K562 (cell line): Measurements from ENCODE around the gene FOXJ2. TPM values are rescaled to one million over a fixed set of nuclear protein-coding genes. Genes with fewer than 3 reads are reported as not detected.
A peak's percentile ranks its signal among the peaks of the same experiment; 100 is the strongest.

Experiments used
- ATAC-seq: fragments of 200-7000 bp; cut with Tn5 transposase; 3 replicates; pipeline ENCODE4 v1.9.1; 2020; ENCODE audit warnings: moderate library complexity
- BruUV-seq: library from RNA; stranded (reverse); fragments of 400-500 nt; replicated peaks from 2 replicates; lab custom pipeline; 2021; lab: Mats Ljungman, UMichigan
- CTCF ChIA-PET: fragments of 300-600 bp; formaldehyde crosslinking; extraction: SDS; loops from one replicate; lab custom pipeline; 2021; ENCODE audit warnings: low intra/inter-chr PET ratio; lab: Yijun Ruan, JAX
- POLR2A ChIA-PET: fragments of 300-600, 350-650 bp; sonication (Branson Sonifier 250); formaldehyde crosslinking; extraction: SDS; loops from one replicate; lab custom pipeline; 2021; ENCODE audit warnings: antibody characterized with exemption, inconsistent platforms; lab: Yijun Ruan, JAX
- DNase-seq, 4 experiments: peaks; one replicate each; pipeline versions ENCODE4 v3.0.0 to v3.0.0-alpha.2; 2011 to 2018; ENCODE audit warnings: low spot score in 3 of 4, mixed read lengths in 3 of 4; ENCODE audit errors: extremely low read depth in 1 of 4
- FAIRE-seq: peaks from 2 replicates; lab custom pipeline; 2011; peaks lifted over from hg19 to GRCh38; lab: Jason Lieb, UNC
- H2AFZ ChIP-seq: 2 replicates; pipeline ENCODE4 v1.6.0; 2011; ENCODE audit warnings: low read depth, low read length, control low read depth, inconsistent platforms
- H3K27ac ChIP-seq: fragments of 200-600 bp; 3 replicates; pipeline ENCODE4 v1.8.0; 2011; ENCODE audit warnings: low read depth, mild to moderate bottlenecking, control low read depth, inconsistent platforms, low read length, moderate library complexity, mixed read lengths; ENCODE audit errors: extremely low read depth
- H3K27me3 ChIP-seq, 2 experiments: fragments of 300-600 bp in 1 of 2; 2 replicates in 1 of 2; 3 replicates in 1 of 2; pipeline versions ENCODE4 v1.6.0 to v1.8.0; 2011; ENCODE audit warnings: inconsistent platforms in 2 of 2, low read length in 2 of 2, mild to moderate bottlenecking in 1 of 2, mixed read lengths in 1 of 2, moderate library complexity in 1 of 2; ENCODE audit not compliant: control insufficient read depth in 2 of 2, insufficient read depth in 2 of 2
- H3K36me3 ChIP-seq: fragments of 300-600 bp; 3 replicates; pipeline ENCODE4 v1.8.0; 2011; ENCODE audit warnings: mild to moderate bottlenecking, low read length, inconsistent platforms; ENCODE audit not compliant: control insufficient read depth, insufficient read depth
- H3K4me1 ChIP-seq, 2 experiments: fragments of 200-600 bp in 1 of 2; replicated peaks in 1 of 2; 2 replicates in 1 of 2; 3 replicates in 1 of 2; pipeline versions ENCODE4 v1.5.1 to v1.8.0; 2011; ENCODE audit warnings: inconsistent platforms in 2 of 2, low read length in 2 of 2, mild to moderate bottlenecking in 1 of 2, mixed read lengths in 1 of 2, moderate library complexity in 1 of 2; ENCODE audit not compliant: control insufficient read depth in 2 of 2, insufficient read depth in 2 of 2
- H3K4me2 ChIP-seq: 2 replicates; pipeline ENCODE4 v1.6.1; 2011; ENCODE audit warnings: low read length, control low read depth, inconsistent platforms, mixed read lengths; ENCODE audit not compliant: insufficient read depth
- H3K4me3 ChIP-seq: fragments of 200-600 bp; sonication (generic), shearing (Covaris generic); 2 replicates; pipeline ENCODE4 v1.5.1; 2016; ENCODE audit warnings: control low read depth, inconsistent platforms
- H3K79me2 ChIP-seq: fragments of 200-600 bp; 3 replicates; pipeline ENCODE4 v1.8.0; 2011; ENCODE audit warnings: low read length, inconsistent platforms; ENCODE audit not compliant: control insufficient read depth, insufficient read depth
- H3K9ac ChIP-seq, 2 experiments: 2 replicates each; pipeline versions ENCODE4 v1.6.0 to v1.6.1; 2011; ENCODE audit warnings: low read depth in 2 of 2, low read length in 2 of 2, control low read depth in 1 of 2, inconsistent platforms in 1 of 2, mild to moderate bottlenecking in 1 of 2, mixed read lengths in 1 of 2; ENCODE audit not compliant: insufficient read depth in 1 of 2
- H3K9me1 ChIP-seq: one replicate; pipeline ENCODE4 v1.6.0; 2011; ENCODE audit warnings: inconsistent platforms, mild to moderate bottlenecking, low read length, moderate library complexity; ENCODE audit not compliant: control insufficient read depth, insufficient read depth
- H3K9me3 ChIP-seq: replicated peaks from 2 replicates; pipeline ENCODE4 v1.5.1; 2011; ENCODE audit warnings: low read depth, low read length, inconsistent platforms; ENCODE audit not compliant: control insufficient read depth, insufficient read depth
- H4K20me1 ChIP-seq: replicated peaks from 2 replicates; pipeline ENCODE4 v1.6.1; 2011; ENCODE audit warnings: low read length, inconsistent platforms, mixed read lengths; ENCODE audit not compliant: control insufficient read depth, insufficient read depth
- KDM1A ChIP-seq, 2 experiments: fragments of 450-650 bp; IDR thresholded peaks; 2 replicates each; pipeline ENCODE4 v1.6.1; 2016; ENCODE audit warnings: mild to moderate bottlenecking in 2 of 2
- WGBS: fragments of 100-300 bp; shearing (Covaris generic); methylation state at CpG from one replicate; pipeline ENCODE4 v1.1.6; 2016; ENCODE audit warnings: low coverage, mixed read lengths; ENCODE audit not compliant: insufficient coverage; ENCODE audit errors: missing lambda C conversion rate; 5-methylcytosine and 5-hydroxymethylcytosine counted together
- in situ Hi-C: fragments of 300-500 bp; cut with MboI; formaldehyde crosslinking; loops from 4 replicates; pipeline ENCODE4 v1.15.0; 2018; ENCODE audit warnings: inconsistent platforms, mixed read lengths
- intact Hi-C: fragments of 100-400 bp; cut with micrococcal nuclease; formaldehyde crosslinking; loops from 2 replicates; pipeline ENCODE4 v1.14.2; 2022
- polyA plus RNA-seq, 8 experiments: library from polyadenylated mRNA; depleted of rRNA in 4 of 8; stranded (reverse) in 5 of 8; unstranded in 3 of 8; fragments of >200 nt; fragmentation: Nextera tagmentation in 2 of 8; fragmentation: Illumina TruSeq in 1 of 8; extraction: Ambion mirVana in 2 of 8; extraction: Trizol in 1 of 8; gene quantifications; 2 replicates each; pipeline versions ENCODE4 v1.2.1 to v1.2.3, GENCODE V29; 2011 to 2014; ENCODE audit warnings: inconsistent platforms in 1 of 8, missing spikeins in 1 of 8
- total RNA-seq, 7 experiments: library from RNA; depleted of rRNA in 6 of 7; stranded (reverse); fragments of >200 nt in 6 of 7; fragmentation: Illumina TruSeq in 2 of 7; extraction: Trizol in 2 of 7; gene quantifications; 2 replicates each; pipeline versions ENCODE4 v1.2.1 to v1.2.3, GENCODE V29; 2011 to 2021; ENCODE audit warnings: low replicate concordance in 1 of 7
- TF ChIP-seq, protein P1 (sequence below): fragments of 250-450 bp; sonication (Bioruptor Pico); IDR thresholded peaks from 2 replicates; pipeline ENCODE4 v1.8.0; 2022; ENCODE audit warnings: inconsistent platforms

The FOXJ2 gene
- total and polyA plus RNA-seq, 9 of the 15 experiments (the other 6 are each of a cell fraction or from before 2014, with no cell fraction given) = 1.0 to 7.5 (median 2.4) TPM

DNA sequence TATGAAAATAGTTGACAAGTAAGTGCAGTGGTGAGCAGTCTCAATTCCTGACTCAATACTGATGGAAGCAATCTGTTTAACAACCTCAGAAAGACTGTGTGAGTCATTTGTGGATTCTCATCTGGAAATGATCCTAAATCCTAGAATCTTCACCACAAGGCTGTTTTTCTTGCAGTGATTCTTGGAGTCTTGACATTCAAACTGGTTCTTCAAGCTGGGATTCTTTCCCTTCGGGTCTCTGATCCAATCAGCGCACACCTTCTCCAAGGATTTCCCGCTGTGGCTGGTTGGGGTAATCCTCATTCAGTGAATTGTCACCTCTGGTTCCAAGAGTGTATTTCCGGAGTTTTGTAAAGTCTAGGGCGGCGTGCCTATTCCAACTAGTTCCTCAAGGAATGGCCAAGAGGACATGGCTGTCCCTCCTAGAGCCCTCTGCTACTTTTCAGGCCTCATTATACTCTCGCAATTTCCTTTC, 37.7 kb upstream of the FOXJ2 start:
- TF ChIP-seq KDM1A (IDR thresholded peaks at IDR 0.05) = peak in 1 of 2 experiments; percentile 51; a peak in 1 of 4 replicates
- TF ChIP-seq, protein P1, sequence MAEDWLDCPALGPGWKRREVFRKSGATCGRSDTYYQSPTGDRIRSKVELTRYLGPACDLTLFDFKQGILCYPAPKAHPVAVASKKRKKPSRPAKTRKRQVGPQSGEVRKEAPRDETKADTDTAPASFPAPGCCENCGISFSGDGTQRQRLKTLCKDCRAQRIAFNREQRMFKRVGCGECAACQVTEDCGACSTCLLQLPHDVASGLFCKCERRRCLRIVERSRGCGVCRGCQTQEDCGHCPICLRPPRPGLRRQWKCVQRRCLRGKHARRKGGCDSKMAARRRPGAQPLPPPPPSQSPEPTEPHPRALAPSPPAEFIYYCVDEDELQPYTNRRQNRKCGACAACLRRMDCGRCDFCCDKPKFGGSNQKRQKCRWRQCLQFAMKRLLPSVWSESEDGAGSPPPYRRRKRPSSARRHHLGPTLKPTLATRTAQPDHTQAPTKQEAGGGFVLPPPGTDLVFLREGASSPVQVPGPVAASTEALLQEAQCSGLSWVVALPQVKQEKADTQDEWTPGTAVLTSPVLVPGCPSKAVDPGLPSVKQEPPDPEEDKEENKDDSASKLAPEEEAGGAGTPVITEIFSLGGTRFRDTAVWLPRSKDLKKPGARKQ (CRISPR knock-in tag) = no peak
- no peak overlapping the region for H3K4me2 ChIP-seq
- H3K4me1 ChIP-seq = peaks cover 7 to 18% of the 10 kb centered on the region in 2 experiments; a peak in 3 of 5 replicates
- CTCF ChIA-PET = interaction anchor here (1.2 to 3.6 kb wide), 4 partner anchors 59 to 135 kb away, joined by 5 to 23 read pairs (median 10); partner anchors contain the start of gene SLC2A3
- H2AFZ ChIP-seq = no peak overlapping the region
- WGBS = 22% methylated on average over 5 of the region's 7 CpGs
- DNase-seq (peak in 1 of 4 experiments; percentile 7), FAIRE-seq (no peak), ATAC-seq (peak; percentile 18; the same call in 2 of the 3 replicates)
- no peaks in the 10 kb centered on the region for H3K9me1 ChIP-seq
- POLR2A ChIA-PET = interaction anchor here (3.2 kb wide), 1 partner anchor 61 kb away, joined by 26 read pairs; no protein-coding TSS in a partner anchor
- no peak overlapping the region for H3K4me3 ChIP-seq
- H3K9me3 ChIP-seq = no peaks in the 10 kb centered on the region
- intact Hi-C loops = loop anchor here (1.0 to 2.0 kb wide), 3 partner anchors 34 to 134 kb away; no protein-coding TSS in a partner anchor
- H3K9ac ChIP-seq = no peak overlapping the region
- no peaks in the 10 kb centered on the region for H3K79me2 ChIP-seq
- no TSS peak for BruUV-seq
- H3K36me3 ChIP-seq = no peaks in the 10 kb centered on the region
- no peaks in the 10 kb centered on the region for H4K20me1 ChIP-seq
- H3K27ac ChIP-seq = no peak overlapping the region
- H3K27me3 ChIP-seq = no peaks in the 10 kb centered on the region
- in situ Hi-C loops = loop anchor here (5.0 kb wide), 2 partner anchors 62 to 137 kb away; no protein-coding TSS in a partner anchor
